Posterior cingulate gyrus (tissue), 11 donors: ENCODE measurements around the gene SENP3.

Experiments used
- DNase-seq, 10 donors: peaks; one replicate each; pipeline versions ENCODE4 v3.0.0 to v3.0.0-alpha.2; 2020 to 2021; ENCODE audit warnings: mixed read lengths in 3 of 10
- intact Hi-C: fragments of 100-400 bp; cut with DNase I; formaldehyde crosslinking; loops from one replicate; pipeline ENCODE4 v1.15.1; 2023

SENP3 gene

GRCh38 chr17:7561589-7562207 is at the start of gene SENP3:
SENP3 (plus strand) TSS chr17:7561919; CDS start chr17:7563077, 1,158 bp downstream.
- DNase-seq = peak; percentile 82 to 98 (median 86)
- intact Hi-C loops = loop anchor here (1.0 to 5.0 kb wide), 3 partner anchors 47 to 209 kb away; partner anchors contain the start of genes KCTD11 and POLR2A

GRCh38 chr17:7512105-7512504 is 49.6 kb upstream of the SENP3 start:
- intact Hi-C loops = no loop called here
- no peak for DNase-seq

GRCh38 chr17:7512824-7513540 is 48.7 kb upstream of the SENP3 start:
- DNase-seq = no peak
- intact Hi-C loops = no loop called here

GRCh38 chr17:7513850-7514419 is 47.8 kb upstream of the SENP3 start:
- no peak for DNase-seq
- intact Hi-C loops = loop anchor here (1.0 kb wide), 1 partner anchor 47 kb away; the partner anchor contains the start of gene SENP3

- intact Hi-C loops = no loop called here
- DNase-seq = no peak
Measured at GRCh38 chr17:7515911-7516610, 45.7 kb upstream of the SENP3 start.

GRCh38 chr17:7523033-7523432 is 38.7 kb upstream of the SENP3 start:
- DNase-seq = no peak
- intact Hi-C loops = no loop called here

- intact Hi-C loops = no loop called here
- DNase-seq = no peak
Measured at GRCh38 chr17:7528842-7529241, 32.9 kb upstream of the SENP3 start.

GRCh38 chr17:7530023-7530900 is 31.5 kb upstream of the SENP3 start:
- DNase-seq = peak in 1 of 10 donors; percentile 21
- intact Hi-C loops = no loop called here

GRCh38 chr17:7538050-7538449 is 23.7 kb upstream of the SENP3 start:
- no peak for DNase-seq
- intact Hi-C loops = no loop called here

- intact Hi-C loops = no loop called here
- no peak for DNase-seq
Measured at GRCh38 chr17:7538891-7539545, 22.7 kb upstream of the SENP3 start.

GRCh38 chr17:7541074-7541621 is 20.6 kb upstream of the SENP3 start:
- intact Hi-C loops = no loop called here
- DNase-seq = no peak

GRCh38 chr17:7544911-7545310 is 16.8 kb upstream of the SENP3 start:
- intact Hi-C loops = no loop called here
- no peak for DNase-seq

GRCh38 chr17:7548585-7549400 is 12.9 kb upstream of the SENP3 start, which contains the start of gene TNFSF12:
TNFSF12 (plus strand) TSS chr17:7549058; CDS start chr17:7549154, 96 bp downstream.
- DNase-seq = peak in 9 of 10 donors; percentile 39 to 90 (median 61)

GRCh38 chr17:7549401-7550055 is 12.2 kb upstream of the SENP3 start:
- intact Hi-C loops = no loop called here

More at GRCh38 chr17:7548585-7549400, 12.9 kb upstream of the SENP3 start, which contains the start of gene TNFSF12:
- intact Hi-C loops = no loop called here

GRCh38 chr17:7550344-7550743 is 11.4 kb upstream of the SENP3 start:
- intact Hi-C loops = no loop called here
- no peak for DNase-seq

More at GRCh38 chr17:7549401-7550055, 12.2 kb upstream of the SENP3 start:
- peak in 4 of 10 donors; percentile 30 to 88 (median 56) for DNase-seq

GRCh38 chr17:7551396-7551795 is 10.3 kb upstream of the SENP3 start:
- no peak for DNase-seq
- intact Hi-C loops = no loop called here

- intact Hi-C loops = no loop called here
- DNase-seq = no peak
Measured at GRCh38 chr17:7552621-7553051, 9.1 kb upstream of the SENP3 start.

GRCh38 chr17:7553356-7553755 is 8.4 kb upstream of the SENP3 start:
- DNase-seq = no peak
- intact Hi-C loops = no loop called here
